Neutrophil (primary cell): ENCODE results near the gene DDTL.
"Not testable (repeated sequence)": the region's sequence is repeated elsewhere in the genome, so short reads cannot be mapped to it uniquely, and the experiment has no call there.

ENCODE experiments used
- H3K27ac ChIP-seq: fragments of 200-600 bp; sonication (generic); 2 replicates; pipeline ENCODE4 v1.5.1; 2016; ENCODE audit warnings: mild to moderate bottlenecking, moderate library complexity
- H3K27me3 ChIP-seq: fragments of 200-600 bp; sonication (generic); 2 replicates; pipeline ENCODE4 v1.6.0; 2016; ENCODE audit warnings: mild to moderate bottlenecking
- H3K36me3 ChIP-seq: fragments of 200-600 bp; sonication (generic); 2 replicates; pipeline ENCODE4 v1.5.1; 2017
- H3K4me1 ChIP-seq, 2 experiments: fragments of 200-600 bp in 1 of 2; sonication (generic) in 1 of 2; 1 replicate in 1 of 2; 2 replicates in 1 of 2; pipeline versions ENCODE4 v1.5.1 to v1.6.1; 2013 to 2016; ENCODE audit warnings: low read depth in 1 of 2, low read length in 1 of 2, mild to moderate bottlenecking in 1 of 2, moderate library complexity in 1 of 2; ENCODE audit not compliant: control insufficient read depth in 1 of 2, insufficient read depth in 1 of 2
- H3K4me3 ChIP-seq, 2 experiments: fragments of 200-600 bp in 1 of 2; sonication (generic) in 1 of 2; 1 replicate in 1 of 2; 2 replicates in 1 of 2; pipeline ENCODE4 v1.5.1; 2013 to 2016; ENCODE audit warnings: low read depth in 1 of 2, low read length in 1 of 2, mild to moderate bottlenecking in 1 of 2, moderate library complexity in 1 of 2
- H3K9me3 ChIP-seq: fragments of 200-600 bp; sonication (generic); 2 replicates; pipeline ENCODE4 v1.5.1; 2016
- TF ChIP-seq, protein P1 (sequence below): fragments of 200-600 bp; sonication (generic); IDR thresholded peaks from 2 replicates; pipeline ENCODE4 v1.5.1; 2016; ENCODE audit warnings: antibody characterized with exemption

DDTL gene

DNA sequence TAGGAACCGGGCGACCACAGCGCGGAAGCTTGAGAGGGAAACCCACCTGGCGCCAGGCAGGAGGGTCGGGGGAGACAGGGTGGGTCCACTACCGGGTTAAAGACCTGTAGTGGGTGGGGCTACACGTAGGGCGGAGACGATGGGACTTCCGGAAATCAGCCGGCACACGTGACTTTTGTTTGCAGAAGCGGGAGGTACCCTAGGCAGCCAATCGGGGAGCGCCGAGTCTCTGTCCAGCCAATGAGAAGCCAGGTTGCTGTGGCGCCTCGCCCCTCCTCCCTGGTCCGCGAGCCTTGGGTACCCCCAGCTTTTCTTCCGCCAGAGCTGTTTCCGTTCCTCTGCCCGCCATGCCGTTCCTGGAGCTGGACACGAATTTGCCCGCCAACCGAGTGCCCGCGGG is at the start of gene DDTL:
DDTL (plus strand) TSS at position 321 of the 400 bp plus-strand sequence; CDS start at position 348, 27 bp downstream.
- H3K36me3 ChIP-seq, result peaks cover 25% of the 10 kb centered on the region
- not testable (repeated sequence) for H3K4me3 ChIP-seq, H3K27ac ChIP-seq, H3K27me3 ChIP-seq, H3K9me3 ChIP-seq, H3K4me1 ChIP-seq

DNA sequence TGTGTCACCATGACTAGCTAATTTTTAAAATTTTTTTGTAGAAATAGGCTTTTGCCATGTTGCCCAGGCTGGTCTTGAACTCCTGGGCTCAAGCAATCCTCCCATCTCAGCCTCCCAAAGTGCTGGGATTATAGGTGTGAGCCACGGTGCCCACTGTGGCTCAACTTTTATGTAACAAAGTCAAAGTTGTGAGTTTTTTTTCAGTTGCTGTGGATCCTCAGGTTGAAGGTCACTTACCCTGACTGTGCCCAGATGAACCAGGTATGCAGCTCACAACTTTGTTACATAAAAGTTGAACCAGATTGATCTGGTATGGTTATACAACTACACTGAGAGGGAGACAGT is 46.4 kb upstream of the DDTL start:
- H3K27me3 ChIP-seq, H3K4me1 ChIP-seq, H3K9me3 ChIP-seq, H3K27ac ChIP-seq, H3K4me3 ChIP-seq: not testable (repeated sequence)
- H3K36me3 ChIP-seq, result peaks cover 22% of the 10 kb centered on the region

DNA sequence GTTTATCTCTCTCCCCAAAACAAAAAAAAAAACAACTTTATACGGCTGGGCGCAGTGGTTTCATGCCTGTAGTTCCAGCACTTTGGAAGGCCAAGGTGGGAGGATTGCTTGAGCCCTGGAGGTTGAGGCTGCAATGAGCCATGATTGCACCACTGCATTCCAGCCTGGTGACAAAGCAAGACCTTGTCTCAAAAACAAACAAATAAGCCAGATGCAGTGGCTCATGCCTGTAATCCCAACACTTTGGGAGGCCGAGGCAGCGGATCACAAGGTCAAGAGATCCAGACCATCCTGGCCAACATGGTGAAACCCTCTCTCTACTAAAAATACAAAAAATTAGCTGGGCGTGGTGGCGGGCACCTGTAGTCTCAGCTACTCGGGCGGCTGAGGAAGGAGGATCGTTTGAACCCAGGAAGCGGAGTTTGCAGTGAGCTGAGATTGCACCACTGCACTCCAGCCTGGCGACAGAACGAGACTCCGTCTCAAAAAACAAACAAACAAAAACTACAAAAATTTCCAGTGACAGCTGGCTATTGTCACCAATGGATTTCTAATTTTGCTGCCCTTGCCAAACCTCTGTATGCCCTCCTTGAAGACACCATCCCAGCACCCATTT is 45.0 kb upstream of the DDTL start:
- H3K36me3 ChIP-seq, result peaks cover 31% of the 10 kb centered on the region
- not testable (repeated sequence) for H3K4me3 ChIP-seq, H3K27ac ChIP-seq, H3K9me3 ChIP-seq, H3K27me3 ChIP-seq, H3K4me1 ChIP-seq

DNA sequence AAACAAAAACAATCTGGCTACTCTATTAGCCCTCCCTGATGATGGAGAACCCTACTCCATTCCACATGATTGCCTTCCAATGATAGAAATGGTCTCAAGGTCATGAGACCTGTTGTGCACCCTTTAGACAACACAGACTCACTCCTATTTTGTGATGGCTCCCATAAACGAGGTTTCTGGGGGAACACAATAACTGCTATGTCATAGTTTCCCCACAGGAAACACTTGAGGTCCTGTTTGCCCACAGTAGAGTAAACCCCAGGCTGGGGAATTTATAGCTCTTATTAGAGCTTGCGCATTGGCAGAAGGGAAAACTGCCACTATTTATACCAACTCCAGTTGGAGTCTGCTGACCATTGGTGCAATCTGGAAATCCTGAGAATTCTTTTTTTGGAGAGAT is 43.8 kb upstream of the DDTL start:
- Histone ChIP-seq H3K9me3 (no peaks in the 10 kb centered on the region), H3K36me3 (peaks cover 31% of the 10 kb centered on the region), H3K27me3 (no peaks in the 10 kb centered on the region), H3K4me3 (no peak overlapping the region), H3K4me1 (peaks cover 0 to 6% of the 10 kb centered on the region in 2 experiments), H3K27ac (no peak overlapping the region)
- TF ChIP-seq, protein P1, sequence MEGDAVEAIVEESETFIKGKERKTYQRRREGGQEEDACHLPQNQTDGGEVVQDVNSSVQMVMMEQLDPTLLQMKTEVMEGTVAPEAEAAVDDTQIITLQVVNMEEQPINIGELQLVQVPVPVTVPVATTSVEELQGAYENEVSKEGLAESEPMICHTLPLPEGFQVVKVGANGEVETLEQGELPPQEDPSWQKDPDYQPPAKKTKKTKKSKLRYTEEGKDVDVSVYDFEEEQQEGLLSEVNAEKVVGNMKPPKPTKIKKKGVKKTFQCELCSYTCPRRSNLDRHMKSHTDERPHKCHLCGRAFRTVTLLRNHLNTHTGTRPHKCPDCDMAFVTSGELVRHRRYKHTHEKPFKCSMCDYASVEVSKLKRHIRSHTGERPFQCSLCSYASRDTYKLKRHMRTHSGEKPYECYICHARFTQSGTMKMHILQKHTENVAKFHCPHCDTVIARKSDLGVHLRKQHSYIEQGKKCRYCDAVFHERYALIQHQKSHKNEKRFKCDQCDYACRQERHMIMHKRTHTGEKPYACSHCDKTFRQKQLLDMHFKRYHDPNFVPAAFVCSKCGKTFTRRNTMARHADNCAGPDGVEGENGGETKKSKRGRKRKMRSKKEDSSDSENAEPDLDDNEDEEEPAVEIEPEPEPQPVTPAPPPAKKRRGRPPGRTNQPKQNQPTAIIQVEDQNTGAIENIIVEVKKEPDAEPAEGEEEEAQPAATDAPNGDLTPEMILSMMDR, result no peak

DNA sequence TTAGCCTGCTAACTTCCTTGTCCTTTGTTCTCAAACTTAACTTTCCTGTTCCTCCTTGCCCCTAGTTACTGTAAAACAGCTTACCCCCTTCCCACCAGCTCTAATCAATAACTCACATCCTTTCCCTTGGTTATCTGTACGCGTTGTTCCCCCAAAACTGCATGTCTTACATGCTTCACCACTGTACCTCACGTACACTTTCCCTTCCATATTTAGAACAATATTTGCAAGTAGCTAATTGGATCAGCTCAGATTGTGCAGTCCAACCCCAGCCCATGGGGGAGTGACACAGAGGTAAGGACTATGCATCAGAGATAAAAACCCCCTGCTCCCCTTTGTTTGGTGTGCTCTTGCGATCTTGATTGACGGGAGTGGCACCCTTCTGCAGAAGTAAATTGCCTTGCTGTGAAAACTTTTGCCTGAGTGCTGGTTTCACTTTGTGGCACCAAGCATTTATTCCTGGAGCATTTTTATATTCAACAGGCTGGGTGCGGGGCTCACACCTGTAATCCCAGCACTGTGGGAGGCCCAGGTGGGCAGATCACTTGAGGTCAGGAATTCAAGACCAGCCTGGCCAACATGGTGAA is 41.6 kb upstream of the DDTL start:
- H3K27me3 ChIP-seq, result no peaks in the 10 kb centered on the region
- no peak overlapping the region for H3K27ac ChIP-seq
- peaks cover 0 to 6% of the 10 kb centered on the region in 2 experiments for H3K4me1 ChIP-seq
- peaks cover 38% of the 10 kb centered on the region for H3K36me3 ChIP-seq
- TF ChIP-seq, protein P1, result no peak
- H3K9me3 ChIP-seq, result no peaks in the 10 kb centered on the region
- no peak overlapping the region for H3K4me3 ChIP-seq

DNA sequence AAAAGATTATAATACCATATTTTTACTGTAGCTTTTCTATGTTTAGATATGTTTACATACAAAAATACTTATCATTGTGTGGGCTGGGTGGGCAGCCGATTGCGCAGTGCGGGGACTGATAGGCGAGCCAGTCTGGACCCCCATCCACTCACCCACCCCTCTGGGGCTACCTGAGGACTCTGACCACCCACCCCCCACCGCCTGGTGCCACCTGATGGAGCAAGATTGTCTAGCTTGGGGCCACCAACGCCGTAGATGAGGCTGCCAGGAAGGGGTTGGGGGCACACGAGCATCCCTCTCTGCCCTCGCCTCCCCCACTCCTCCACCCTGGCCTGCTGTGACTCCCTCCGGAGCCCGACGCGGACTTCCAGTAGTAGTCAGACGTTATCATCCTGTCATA is 40.1 kb upstream of the DDTL start:
- peaks cover 34% of the 10 kb centered on the region for H3K36me3 ChIP-seq
- TF ChIP-seq, protein P1, result no peak
- no peaks in the 10 kb centered on the region for H3K9me3 ChIP-seq
- no peak overlapping the region for H3K4me3 ChIP-seq
- no peak overlapping the region for H3K27ac ChIP-seq
- peaks cover 0 to 6% of the 10 kb centered on the region in 2 experiments for H3K4me1 ChIP-seq
- H3K27me3 ChIP-seq, result no peaks in the 10 kb centered on the region

DNA sequence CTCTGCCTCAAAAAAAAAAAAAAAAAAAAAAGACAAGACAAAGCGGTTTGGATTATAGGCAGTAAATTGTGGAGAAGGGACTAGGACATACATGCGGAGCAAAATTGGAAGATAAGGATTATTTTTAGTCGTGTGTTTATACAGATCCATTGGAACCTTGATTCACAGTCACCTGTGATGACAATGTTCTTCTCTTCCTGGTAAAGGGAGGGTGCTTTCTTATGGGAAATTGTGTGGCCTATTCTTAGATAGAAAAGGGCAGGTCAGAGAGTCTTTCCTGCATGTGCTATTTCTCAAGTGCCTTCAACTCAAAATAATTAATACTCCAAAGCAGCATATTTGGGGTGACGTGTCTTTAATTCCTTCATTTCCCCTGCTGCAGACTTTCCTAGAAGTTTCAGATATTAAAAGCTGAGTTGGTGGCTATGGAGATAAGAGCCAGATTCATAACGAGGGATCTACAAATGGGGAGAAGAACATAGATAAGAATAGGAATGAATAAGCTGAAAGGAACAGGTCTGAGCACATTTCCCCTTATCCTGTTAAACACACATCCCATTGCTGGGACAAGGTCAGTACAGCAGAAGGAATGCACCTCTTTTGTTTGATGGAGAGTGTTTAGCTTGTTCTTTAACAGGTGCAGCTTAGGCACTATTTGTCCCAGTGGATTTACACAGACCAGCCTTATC is 28.2 kb upstream of the DDTL start:
- Histone ChIP-seq H3K27ac (no peak overlapping the region), H3K27me3 (no peaks in the 10 kb centered on the region), H3K4me1 (no peaks in the 10 kb centered on the region), H3K9me3 (no peaks in the 10 kb centered on the region), H3K4me3 (no peak overlapping the region), H3K36me3 (no peaks in the 10 kb centered on the region)
- TF ChIP-seq, protein P1, result no peak
